Nephron (organoid): ENCODE measurements around the gene TRIO.
A peak's percentile ranks its signal among the peaks of the same experiment; 100 is the strongest.

Experiments
- H3K27ac Mint-ChIP-seq, 3 experiments: 2 replicates each; pipeline ENCODE4 v1.8.0; 2020; ENCODE audit warnings: mixed read lengths in 3 of 3, mild to moderate bottlenecking in 2 of 3, moderate library complexity in 1 of 3
- H3K27me3 Mint-ChIP-seq: 2 replicates; pipeline ENCODE4 v1.8.0; 2021; ENCODE audit warnings: low read depth, mild to moderate bottlenecking, moderate library complexity, mixed read lengths
- H3K36me3 Mint-ChIP-seq: 2 replicates; pipeline ENCODE4 v1.8.0; 2020; ENCODE audit warnings: low read depth, mixed read lengths
- H3K4me1 Mint-ChIP-seq: 2 replicates; pipeline ENCODE4 v1.8.0; 2020; ENCODE audit warnings: mixed read lengths
- H3K4me3 Mint-ChIP-seq, 3 experiments: 2 replicates each; pipeline ENCODE4 v1.8.0; 2020; ENCODE audit warnings: mild to moderate bottlenecking in 3 of 3, mixed read lengths in 3 of 3, moderate library complexity in 2 of 3
- H3K9me3 Mint-ChIP-seq: 2 replicates; pipeline ENCODE4 v1.8.0; 2020; ENCODE audit warnings: mixed read lengths
- CTCF ChIP-seq, 3 experiments: fragments of 200-600 bp; sonication (generic); IDR thresholded peaks; one replicate each; pipeline ENCODE4 v1.5.0; 2021; ENCODE audit warnings: antibody characterized with exemption in 3 of 3; ENCODE audit not compliant: unreplicated experiment in 3 of 3

TRIO gene

DNA sequence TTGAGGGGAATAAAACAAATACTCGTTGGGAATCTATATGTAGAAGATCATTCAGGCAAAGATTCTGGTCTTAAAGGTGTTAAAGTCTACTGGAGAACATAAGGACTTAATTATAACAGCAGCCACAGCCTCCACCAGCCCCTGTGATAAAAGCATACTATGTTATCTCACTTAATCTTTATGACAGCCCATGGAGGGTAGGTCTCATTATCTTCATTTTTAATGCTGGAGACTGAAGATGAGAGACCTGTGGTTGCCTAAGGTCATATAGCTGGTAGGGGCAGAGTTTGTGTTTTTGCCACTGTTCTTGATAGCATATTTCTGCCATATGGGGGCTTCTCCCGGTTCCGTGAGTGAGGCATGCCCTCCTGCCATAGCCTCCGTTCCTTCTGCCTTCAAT is 88.7 kb downstream of the TRIO start:
- H3K27ac Mint-ChIP-seq, result no peak overlapping the region
- TF ChIP-seq CTCF (IDR thresholded peaks at IDR 0.05; ENCODE audit: unreplicated experiment in 3 of 3), result no peak
- H3K36me3 Mint-ChIP-seq, result no peaks in the 10 kb centered on the region
- H3K9me3 Mint-ChIP-seq, result no peaks in the 10 kb centered on the region
- H3K4me1 Mint-ChIP-seq, result peaks cover 44% of the 10 kb centered on the region
- H3K4me3 Mint-ChIP-seq, result no peak overlapping the region
- no peaks in the 10 kb centered on the region for H3K27me3 Mint-ChIP-seq

GRCh38 chr5:14234204-14234603 is 91.1 kb downstream of the TRIO start:
- no peak for TF ChIP-seq CTCF (IDR thresholded peaks at IDR 0.05; ENCODE audit: unreplicated experiment in 3 of 3)
- Mint-ChIP-seq H3K4me3 (no peak overlapping the region), H3K4me1 (peaks cover 48% of the 10 kb centered on the region), H3K9me3 (no peaks in the 10 kb centered on the region), H3K36me3 (no peaks in the 10 kb centered on the region), H3K27me3 (no peaks in the 10 kb centered on the region), H3K27ac (no peak overlapping the region)

- H3K4me3 Mint-ChIP-seq, result no peak overlapping the region
- peaks cover 49% of the 10 kb centered on the region for H3K4me1 Mint-ChIP-seq
These were observed 92.7 kb downstream of the TRIO start for GRCh38 chr5:14235872-14236271.

DNA sequence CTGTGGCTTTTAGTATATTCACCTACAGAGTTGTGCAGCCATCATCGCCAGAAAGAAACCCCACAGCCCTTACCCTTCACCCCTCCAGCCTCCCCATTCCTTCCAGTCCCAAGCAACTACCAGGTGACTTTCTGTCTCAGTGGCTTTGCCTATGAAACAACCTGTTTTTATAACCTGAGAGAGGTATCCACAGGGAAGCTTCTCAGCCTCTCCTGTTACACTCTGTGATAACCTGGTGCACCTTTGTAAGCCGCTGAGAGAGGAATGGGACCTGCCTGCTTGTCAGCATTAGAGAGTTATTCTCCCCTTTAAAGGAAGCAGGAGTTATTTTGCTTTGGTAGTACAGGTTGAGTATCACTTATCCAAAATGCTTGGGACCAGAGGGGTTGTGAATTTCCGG is 93.6 kb downstream of the TRIO start:
- no peak for TF ChIP-seq CTCF (IDR thresholded peaks at IDR 0.05; ENCODE audit: unreplicated experiment in 3 of 3)
- Mint-ChIP-seq H3K4me3 (no peak overlapping the region), H3K36me3 (no peaks in the 10 kb centered on the region), H3K27me3 (no peaks in the 10 kb centered on the region), H3K4me1 (peaks cover 57% of the 10 kb centered on the region), H3K27ac (peak overlapping the region in 1 of 3 experiments; percentile 18), H3K9me3 (no peaks in the 10 kb centered on the region)

More at GRCh38 chr5:14235872-14236271, 92.7 kb downstream of the TRIO start:
- no peaks in the 10 kb centered on the region for H3K36me3 Mint-ChIP-seq
- no peak for TF ChIP-seq CTCF (IDR thresholded peaks at IDR 0.05; ENCODE audit: unreplicated experiment in 3 of 3)
- H3K27me3 Mint-ChIP-seq, result no peaks in the 10 kb centered on the region
- no peaks in the 10 kb centered on the region for H3K9me3 Mint-ChIP-seq
- H3K27ac Mint-ChIP-seq, result no peak overlapping the region

DNA sequence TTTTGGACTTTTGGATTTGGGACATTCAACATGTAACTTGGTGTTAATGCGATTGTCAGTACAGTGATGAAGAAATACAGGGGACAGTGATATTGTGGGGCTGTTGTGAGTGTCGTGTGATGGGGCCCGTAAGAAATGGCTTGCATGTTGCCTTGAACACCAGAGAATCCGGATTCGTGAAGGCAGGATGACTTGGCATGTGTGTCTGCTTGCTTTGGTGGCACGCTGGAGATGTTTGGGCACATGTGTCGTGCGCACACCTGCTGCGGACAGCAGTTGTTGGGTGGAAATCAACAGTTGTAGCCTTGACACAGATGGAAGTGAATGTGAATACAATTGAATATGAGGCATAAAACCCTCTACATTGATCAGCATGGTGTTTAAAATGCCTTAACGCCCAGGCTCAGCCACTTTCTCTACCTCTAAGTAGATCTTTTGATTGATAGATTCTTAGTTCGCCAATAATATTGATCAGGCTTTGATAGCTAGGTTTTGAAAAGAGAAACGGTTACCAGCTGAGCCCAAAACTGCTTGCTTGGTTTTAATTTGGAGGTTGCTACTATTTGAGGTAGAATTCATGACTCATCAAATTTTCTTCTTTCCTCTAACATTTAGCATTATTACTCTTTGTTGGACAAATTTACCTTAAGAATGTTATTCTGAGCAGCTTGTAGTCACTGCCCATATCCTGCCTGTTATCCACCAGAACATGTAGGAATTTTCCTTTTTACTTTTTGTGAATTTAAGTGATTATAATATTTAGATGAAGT is 94.4 kb downstream of the TRIO start:
- H3K27me3 Mint-ChIP-seq, result no peaks in the 10 kb centered on the region
- peak overlapping the region; percentile 2 to 43 (median 18) for H3K27ac Mint-ChIP-seq
- peak overlapping the region in 1 of 3 experiments; percentile 7 for H3K4me3 Mint-ChIP-seq

More for the DNA sequence above, 94.4 kb downstream of the TRIO start:
- no peaks in the 10 kb centered on the region for H3K9me3 Mint-ChIP-seq
- TF ChIP-seq CTCF (IDR thresholded peaks at IDR 0.05; ENCODE audit: unreplicated experiment in 3 of 3), result no peak
- no peaks in the 10 kb centered on the region for H3K36me3 Mint-ChIP-seq
- H3K4me1 Mint-ChIP-seq, result peaks cover 61% of the 10 kb centered on the region
